Measurements from ENCODE around the gene AIF1L. TPM values are rescaled to one million over a fixed set of nuclear protein-coding genes. Genes with fewer than 3 reads are reported as not detected.

AIF1L gene
- polyA plus RNA-seq, 1 donor (not counting 4 experiments of a cell fraction or from before 2014, with no cell fraction given) = 1.5 TPM

DNA sequence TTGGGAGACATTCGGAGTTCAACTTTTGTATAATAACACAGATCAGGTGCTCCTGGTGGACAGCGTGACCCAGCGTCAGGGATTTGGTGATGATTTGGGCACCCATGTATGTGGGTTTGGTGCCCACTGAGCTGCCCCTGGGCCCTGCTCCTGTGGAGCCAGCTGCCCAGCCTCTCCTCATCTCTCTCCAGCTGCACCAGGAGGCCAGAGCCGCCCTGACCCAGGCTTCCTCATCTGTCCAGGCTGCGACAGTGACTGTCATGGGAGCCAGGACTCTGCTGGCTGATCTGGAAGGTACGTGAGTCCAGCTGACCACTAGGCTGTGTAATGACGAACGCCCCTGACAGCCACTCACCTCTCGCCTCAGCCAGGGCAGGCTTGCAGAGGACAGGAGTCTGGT is 14.5 kb upstream of the AIF1L start:
- FAIRE-seq = no peak
- TF ChIP-seq, protein P1, sequence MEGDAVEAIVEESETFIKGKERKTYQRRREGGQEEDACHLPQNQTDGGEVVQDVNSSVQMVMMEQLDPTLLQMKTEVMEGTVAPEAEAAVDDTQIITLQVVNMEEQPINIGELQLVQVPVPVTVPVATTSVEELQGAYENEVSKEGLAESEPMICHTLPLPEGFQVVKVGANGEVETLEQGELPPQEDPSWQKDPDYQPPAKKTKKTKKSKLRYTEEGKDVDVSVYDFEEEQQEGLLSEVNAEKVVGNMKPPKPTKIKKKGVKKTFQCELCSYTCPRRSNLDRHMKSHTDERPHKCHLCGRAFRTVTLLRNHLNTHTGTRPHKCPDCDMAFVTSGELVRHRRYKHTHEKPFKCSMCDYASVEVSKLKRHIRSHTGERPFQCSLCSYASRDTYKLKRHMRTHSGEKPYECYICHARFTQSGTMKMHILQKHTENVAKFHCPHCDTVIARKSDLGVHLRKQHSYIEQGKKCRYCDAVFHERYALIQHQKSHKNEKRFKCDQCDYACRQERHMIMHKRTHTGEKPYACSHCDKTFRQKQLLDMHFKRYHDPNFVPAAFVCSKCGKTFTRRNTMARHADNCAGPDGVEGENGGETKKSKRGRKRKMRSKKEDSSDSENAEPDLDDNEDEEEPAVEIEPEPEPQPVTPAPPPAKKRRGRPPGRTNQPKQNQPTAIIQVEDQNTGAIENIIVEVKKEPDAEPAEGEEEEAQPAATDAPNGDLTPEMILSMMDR (optimal IDR thresholded peaks at IDR 0.05 in 1 of 3, IDR thresholded peaks at IDR 0.05 in 1 of 3, conservative IDR thresholded peaks at IDR 0.05 in 1 of 3; ENCODE audit: extremely low read depth in 1 of 3, insufficient read depth in 2 of 3, low read length in 3 of 3) = no peak
- no peak for TF ChIP-seq EZH2 (IDR thresholded peaks at IDR 0.05; ENCODE audit: low read length)
- Histone ChIP-seq H3K9me1 (ENCODE audit: control insufficient read depth, extremely low read depth, insufficient read depth, low read length) (no peaks in the 10 kb centered on the region), H3K4me2 (ENCODE audit: control insufficient read depth, extremely low read depth, insufficient read depth, low read depth, low read length) (no peak overlapping the region), H4K20me1 (ENCODE audit: control insufficient read depth, extremely low read depth, insufficient read depth, low read length) (no peaks in the 10 kb centered on the region), H3K36me3 (ENCODE audit: control insufficient read depth in 2 of 2, extremely low read depth in 1 of 2, insufficient read depth in 2 of 2, low read length in 2 of 2) (no peaks in the 10 kb centered on the region), H3K4me3 (ENCODE audit: control insufficient read depth in 2 of 3, extremely low read depth in 1 of 3, insufficient read depth in 2 of 3, low read depth in 1 of 3, low read length in 3 of 3) (no peak overlapping the region), H2AFZ (ENCODE audit: control insufficient read depth, low read length) (no peak overlapping the region), H3K9me3 (ENCODE audit: control insufficient read depth, low read depth, low read length) (no peaks in the 10 kb centered on the region), H3K9ac (ENCODE audit: control insufficient read depth, extremely low read depth, insufficient read depth, low read length) (no peak overlapping the region), H3K27me3 (ENCODE audit: control insufficient read depth, extremely low read depth, insufficient read depth, low read length) (peaks cover 14% of the 10 kb centered on the region), H3K79me2 (ENCODE audit: control insufficient read depth, insufficient read depth, low read length) (no peaks in the 10 kb centered on the region), H3K4me1 (ENCODE audit: control insufficient read depth, extremely low read depth, insufficient read depth, low read length) (peaks cover 11% of the 10 kb centered on the region), H3K27ac (ENCODE audit: control insufficient read depth, insufficient read depth, low read length) (no peak overlapping the region)
- no peak for DNase-seq (ENCODE audit: low read depth, low spot score)
- dilution Hi-C loops (cut with MboI; ENCODE audit: extremely low pct_ligation_motif_present, low sequenced_read_pairs) = no loop called here

DNA sequence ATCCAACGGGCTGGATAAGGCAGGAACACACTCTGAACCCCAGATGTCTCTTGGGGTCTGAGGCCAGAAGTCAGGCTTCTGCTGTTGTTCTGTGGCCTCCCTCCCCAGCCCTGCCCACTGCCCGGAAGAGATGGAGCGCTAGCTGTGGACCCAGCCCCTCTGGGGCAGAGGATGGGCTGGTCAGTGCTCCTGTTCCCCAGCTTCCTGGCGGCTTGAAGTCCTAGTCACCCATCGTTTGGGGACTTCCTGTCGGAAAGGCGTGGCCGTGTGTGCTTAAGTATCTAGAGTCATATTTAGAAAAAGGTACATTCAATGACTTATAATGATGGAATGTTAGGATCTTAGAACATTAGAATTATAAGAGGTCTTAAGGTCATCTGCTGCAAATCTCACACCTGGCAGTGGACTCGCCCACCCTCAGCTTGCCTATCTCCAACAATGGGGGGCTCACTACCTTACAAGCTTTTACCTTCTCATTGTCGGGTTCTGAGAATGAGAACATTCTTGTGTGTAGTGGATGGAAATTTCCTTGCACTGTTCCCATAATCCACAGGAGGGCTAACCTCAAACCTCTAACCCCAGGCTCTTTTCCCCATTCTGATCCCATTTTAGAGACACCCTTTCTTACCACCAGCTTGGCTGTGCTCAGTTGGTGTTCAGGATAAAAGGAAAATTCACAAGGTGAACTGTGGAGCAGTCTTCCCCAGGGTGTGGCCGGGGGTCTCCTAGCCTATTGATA is 13.4 kb upstream of the AIF1L start:
- H3K27ac ChIP-seq (ENCODE audit: control insufficient read depth, insufficient read depth, low read length) = no peak overlapping the region
- no peak for FAIRE-seq
- no peak overlapping the region for H3K9ac ChIP-seq (ENCODE audit: control insufficient read depth, extremely low read depth, insufficient read depth, low read length)

More for the DNA sequence above, 13.4 kb upstream of the AIF1L start:
- H4K20me1 ChIP-seq (ENCODE audit: control insufficient read depth, extremely low read depth, insufficient read depth, low read length) = no peaks in the 10 kb centered on the region
- H3K4me2 ChIP-seq (ENCODE audit: control insufficient read depth, extremely low read depth, insufficient read depth, low read depth, low read length) = peak overlapping the region; percentile 7
- H3K79me2 ChIP-seq (ENCODE audit: control insufficient read depth, insufficient read depth, low read length) = no peaks in the 10 kb centered on the region
- no peaks in the 10 kb centered on the region for H3K9me3 ChIP-seq (ENCODE audit: control insufficient read depth, low read depth, low read length)
- no peak overlapping the region for H3K4me3 ChIP-seq (ENCODE audit: control insufficient read depth in 2 of 3, extremely low read depth in 1 of 3, insufficient read depth in 2 of 3, low read depth in 1 of 3, low read length in 3 of 3)
- peaks cover 11% of the 10 kb centered on the region for H3K4me1 ChIP-seq (ENCODE audit: control insufficient read depth, extremely low read depth, insufficient read depth, low read length)
- DNase-seq (ENCODE audit: low read depth, low spot score) = peak; percentile 7
- no peak for TF ChIP-seq EZH2 (IDR thresholded peaks at IDR 0.05; ENCODE audit: low read length)
- TF ChIP-seq, protein P1 (optimal IDR thresholded peaks at IDR 0.05 in 1 of 3, IDR thresholded peaks at IDR 0.05 in 1 of 3, conservative IDR thresholded peaks at IDR 0.05 in 1 of 3; ENCODE audit: extremely low read depth in 1 of 3, insufficient read depth in 2 of 3, low read length in 3 of 3) = peak in 1 of 3 experiments; percentile 7
- no peak overlapping the region for H2AFZ ChIP-seq (ENCODE audit: control insufficient read depth, low read length)
- dilution Hi-C loops (cut with MboI; ENCODE audit: extremely low pct_ligation_motif_present, low sequenced_read_pairs) = no loop called here
- H3K36me3 ChIP-seq (ENCODE audit: control insufficient read depth in 2 of 2, extremely low read depth in 1 of 2, insufficient read depth in 2 of 2, low read length in 2 of 2) = no peaks in the 10 kb centered on the region
- H3K9me1 ChIP-seq (ENCODE audit: control insufficient read depth, extremely low read depth, insufficient read depth, low read length) = no peaks in the 10 kb centered on the region
- peaks cover 14% of the 10 kb centered on the region for H3K27me3 ChIP-seq (ENCODE audit: control insufficient read depth, extremely low read depth, insufficient read depth, low read length)
